Measurements from ENCODE around the gene SDR42E1. TPM values are rescaled to one million over a fixed set of nuclear protein-coding genes. Genes with fewer than 3 reads are reported as not detected.

SDR42E1 gene
- total RNA-seq, 1 experiment from 2014 or later: 0.33 TPM

DNA sequence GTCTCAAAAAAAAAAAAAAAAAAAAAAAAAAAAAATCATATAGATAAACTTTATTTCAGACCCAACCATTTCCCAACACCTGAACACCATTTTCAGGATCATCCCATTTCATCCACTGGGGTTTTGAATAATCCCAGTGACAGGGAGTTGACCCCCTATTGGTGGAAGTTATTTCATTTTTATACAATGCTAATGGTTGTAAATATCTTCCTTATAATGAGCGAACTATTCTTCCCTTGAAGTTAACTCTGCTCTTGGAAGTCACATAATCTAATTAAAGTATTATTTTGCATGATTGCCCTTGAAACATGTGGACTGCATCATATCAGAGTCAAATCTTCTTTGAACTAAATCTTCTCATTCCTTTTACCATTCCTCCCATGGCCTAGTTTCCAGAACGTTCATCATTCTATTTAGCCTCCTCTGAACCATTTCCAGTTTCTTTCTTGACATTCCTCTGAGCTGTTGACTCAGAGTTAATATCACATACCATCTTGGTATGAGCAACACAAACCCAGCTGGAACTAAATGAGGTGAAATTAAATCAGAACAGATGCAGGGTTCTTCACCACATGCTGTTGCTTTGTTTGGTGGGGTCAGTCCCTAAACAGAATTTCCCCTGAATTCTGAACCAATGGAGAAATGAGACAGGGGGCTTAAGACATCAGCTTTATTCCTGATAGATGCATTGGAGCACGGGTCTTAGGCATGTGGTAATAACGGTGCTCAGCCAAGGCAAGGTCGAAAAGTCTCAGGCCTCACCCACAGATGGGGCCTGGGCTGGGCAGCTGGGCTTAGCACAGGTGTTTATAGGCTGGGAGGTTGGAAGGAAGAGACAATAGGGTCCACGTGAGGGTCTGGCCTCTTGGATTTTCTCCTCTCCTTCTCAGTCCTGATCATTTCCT, 32.7 kb upstream of the SDR42E1 start:
- Histone ChIP-seq H3K4me3 (ENCODE audit: low read depth in 2 of 2, low read length in 2 of 2) (no peak overlapping the region), H3K27ac (ENCODE audit: low read length) (no peak overlapping the region), H3K27me3 (ENCODE audit: control insufficient read depth, insufficient read depth, low read length) (peaks cover 2% of the 10 kb centered on the region; the same call in 1 of the 2 replicates), H3K36me3 (ENCODE audit: control insufficient read depth, insufficient read depth, low read length) (no peaks in the 10 kb centered on the region), H3K9me3 (ENCODE audit: control insufficient read depth, insufficient read depth, low read depth, low read length) (no peaks in the 10 kb centered on the region), H3K4me1 (ENCODE audit: control insufficient read depth, insufficient read depth, low read length) (no peaks in the 10 kb centered on the region)
- DNase-seq (ENCODE audit: low read depth, low spot score) (no peak), ATAC-seq (no peak)
- no TSS peak for BruUV-seq (replicated peaks)
- ChIA-PET CTCF (no interaction called here), POLR2A (no interaction called here)
- intact Hi-C loops (cut with micrococcal nuclease; ENCODE audit: unreplicated experiment): no loop called here
- in situ Hi-C loops (cut with HindIII; ENCODE audit: low pct_unique_long_range_greater_than_20kb, low sequenced_read_pairs): no loop called here
- TF ChIP-seq, protein P1, sequence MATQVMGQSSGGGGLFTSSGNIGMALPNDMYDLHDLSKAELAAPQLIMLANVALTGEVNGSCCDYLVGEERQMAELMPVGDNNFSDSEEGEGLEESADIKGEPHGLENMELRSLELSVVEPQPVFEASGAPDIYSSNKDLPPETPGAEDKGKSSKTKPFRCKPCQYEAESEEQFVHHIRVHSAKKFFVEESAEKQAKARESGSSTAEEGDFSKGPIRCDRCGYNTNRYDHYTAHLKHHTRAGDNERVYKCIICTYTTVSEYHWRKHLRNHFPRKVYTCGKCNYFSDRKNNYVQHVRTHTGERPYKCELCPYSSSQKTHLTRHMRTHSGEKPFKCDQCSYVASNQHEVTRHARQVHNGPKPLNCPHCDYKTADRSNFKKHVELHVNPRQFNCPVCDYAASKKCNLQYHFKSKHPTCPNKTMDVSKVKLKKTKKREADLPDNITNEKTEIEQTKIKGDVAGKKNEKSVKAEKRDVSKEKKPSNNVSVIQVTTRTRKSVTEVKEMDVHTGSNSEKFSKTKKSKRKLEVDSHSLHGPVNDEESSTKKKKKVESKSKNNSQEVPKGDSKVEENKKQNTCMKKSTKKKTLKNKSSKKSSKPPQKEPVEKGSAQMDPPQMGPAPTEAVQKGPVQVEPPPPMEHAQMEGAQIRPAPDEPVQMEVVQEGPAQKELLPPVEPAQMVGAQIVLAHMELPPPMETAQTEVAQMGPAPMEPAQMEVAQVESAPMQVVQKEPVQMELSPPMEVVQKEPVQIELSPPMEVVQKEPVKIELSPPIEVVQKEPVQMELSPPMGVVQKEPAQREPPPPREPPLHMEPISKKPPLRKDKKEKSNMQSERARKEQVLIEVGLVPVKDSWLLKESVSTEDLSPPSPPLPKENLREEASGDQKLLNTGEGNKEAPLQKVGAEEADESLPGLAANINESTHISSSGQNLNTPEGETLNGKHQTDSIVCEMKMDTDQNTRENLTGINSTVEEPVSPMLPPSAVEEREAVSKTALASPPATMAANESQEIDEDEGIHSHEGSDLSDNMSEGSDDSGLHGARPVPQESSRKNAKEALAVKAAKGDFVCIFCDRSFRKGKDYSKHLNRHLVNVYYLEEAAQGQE (IDR thresholded peaks at IDR 0.05; ENCODE audit: insufficient read depth in 1 of 2, low read depth in 2 of 2, low read length in 1 of 2): no peak
- TF ChIP-seq TCF7L2 (IDR thresholded peaks at IDR 0.05; ENCODE audit: low read depth, low read length): no peak
- TF ChIP-seq SIN3A (IDR thresholded peaks at IDR 0.05; ENCODE audit: borderline replicate concordance, insufficient read depth, low read depth, low read length): no peak
- TF ChIP-seq, protein P2, sequence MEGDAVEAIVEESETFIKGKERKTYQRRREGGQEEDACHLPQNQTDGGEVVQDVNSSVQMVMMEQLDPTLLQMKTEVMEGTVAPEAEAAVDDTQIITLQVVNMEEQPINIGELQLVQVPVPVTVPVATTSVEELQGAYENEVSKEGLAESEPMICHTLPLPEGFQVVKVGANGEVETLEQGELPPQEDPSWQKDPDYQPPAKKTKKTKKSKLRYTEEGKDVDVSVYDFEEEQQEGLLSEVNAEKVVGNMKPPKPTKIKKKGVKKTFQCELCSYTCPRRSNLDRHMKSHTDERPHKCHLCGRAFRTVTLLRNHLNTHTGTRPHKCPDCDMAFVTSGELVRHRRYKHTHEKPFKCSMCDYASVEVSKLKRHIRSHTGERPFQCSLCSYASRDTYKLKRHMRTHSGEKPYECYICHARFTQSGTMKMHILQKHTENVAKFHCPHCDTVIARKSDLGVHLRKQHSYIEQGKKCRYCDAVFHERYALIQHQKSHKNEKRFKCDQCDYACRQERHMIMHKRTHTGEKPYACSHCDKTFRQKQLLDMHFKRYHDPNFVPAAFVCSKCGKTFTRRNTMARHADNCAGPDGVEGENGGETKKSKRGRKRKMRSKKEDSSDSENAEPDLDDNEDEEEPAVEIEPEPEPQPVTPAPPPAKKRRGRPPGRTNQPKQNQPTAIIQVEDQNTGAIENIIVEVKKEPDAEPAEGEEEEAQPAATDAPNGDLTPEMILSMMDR (IDR thresholded peaks at IDR 0.05): no peak
- TF ChIP-seq POLR2AphosphoS5 (IDR thresholded peaks at IDR 0.05; ENCODE audit: low read depth, low read length): no peak

DNA sequence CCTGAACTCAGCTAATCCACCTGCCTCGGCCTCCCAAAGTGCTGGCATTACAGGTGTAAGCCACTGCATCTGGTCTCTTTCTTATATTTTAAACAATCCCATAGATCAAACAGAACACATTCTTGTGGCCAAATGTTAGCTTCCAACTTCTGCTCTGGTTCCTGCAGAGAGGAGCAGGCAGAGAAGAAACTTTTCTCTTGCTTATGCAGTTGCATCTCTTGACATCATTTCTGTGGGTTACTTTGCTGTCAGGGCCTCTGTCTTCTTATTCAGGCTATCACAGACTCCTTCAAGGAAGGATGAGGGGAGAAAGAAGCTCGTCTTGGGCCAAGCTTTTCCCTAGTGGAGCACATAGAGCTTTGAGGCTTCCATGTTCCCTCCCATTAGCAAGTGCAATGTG, 31.6 kb upstream of the SDR42E1 start:
- H3K27me3 ChIP-seq (ENCODE audit: control insufficient read depth, insufficient read depth, low read length): no peaks in the 10 kb centered on the region
- intact Hi-C loops (cut with micrococcal nuclease; ENCODE audit: unreplicated experiment): no loop called here

More for the DNA sequence above, 31.6 kb upstream of the SDR42E1 start:
- BruUV-seq (replicated peaks): no TSS peak
- no peaks in the 10 kb centered on the region for H3K36me3 ChIP-seq (ENCODE audit: control insufficient read depth, insufficient read depth, low read length)
- H3K9me3 ChIP-seq (ENCODE audit: control insufficient read depth, insufficient read depth, low read depth, low read length): no peaks in the 10 kb centered on the region
- H3K27ac ChIP-seq (ENCODE audit: low read length): no peak overlapping the region
- TF ChIP-seq TCF7L2 (IDR thresholded peaks at IDR 0.05; ENCODE audit: low read depth, low read length): no peak
- TF ChIP-seq SIN3A (IDR thresholded peaks at IDR 0.05; ENCODE audit: borderline replicate concordance, insufficient read depth, low read depth, low read length): no peak
- TF ChIP-seq, protein P1 (IDR thresholded peaks at IDR 0.05; ENCODE audit: insufficient read depth in 1 of 2, low read depth in 2 of 2, low read length in 1 of 2): no peak
- TF ChIP-seq, protein P2 (IDR thresholded peaks at IDR 0.05): no peak
- TF ChIP-seq POLR2AphosphoS5 (IDR thresholded peaks at IDR 0.05; ENCODE audit: low read depth, low read length): no peak
- DNase-seq (ENCODE audit: low read depth, low spot score) (no peak), ATAC-seq (no peak)
- no peak overlapping the region for H3K4me3 ChIP-seq (ENCODE audit: low read depth in 2 of 2, low read length in 2 of 2)
- no peaks in the 10 kb centered on the region for H3K4me1 ChIP-seq (ENCODE audit: control insufficient read depth, insufficient read depth, low read length)
- CTCF ChIA-PET: no interaction called here
- POLR2A ChIA-PET: no interaction called here
- in situ Hi-C loops (cut with HindIII; ENCODE audit: low pct_unique_long_range_greater_than_20kb, low sequenced_read_pairs): no loop called here

Measured in Panc1 (cell line).